ENCODE measurements around the gene AIP.
"Not testable (repeated sequence)": the region's sequence is repeated elsewhere in the genome, so short reads cannot be mapped to it uniquely, and the experiment has no call there.

The AIP gene

GRCh38 chr11:67505605-67506396, 23.0 kb downstream of the AIP start:
- DNase-seq (ENCODE audit: extremely low read depth in 1 of 2, low read depth in 1 of 2): peak; percentile 78 to 84

GRCh38 chr11:67506426-67507051, 23.7 kb downstream of the AIP start:
- DNase-seq (ENCODE audit: extremely low read depth in 1 of 2, low read depth in 1 of 2): no peak

GRCh38 chr11:67507242-67507863, 24.5 kb downstream of the AIP start:
- DNase-seq (ENCODE audit: extremely low read depth in 1 of 2, low read depth in 1 of 2): no peak

- peak; percentile 90 to 93 for DNase-seq (ENCODE audit: extremely low read depth in 1 of 2, low read depth in 1 of 2)
These were observed 25.1 kb downstream of the AIP start, which contains the start of gene CDK2AP2 for GRCh38 chr11:67507864-67508485. Gene CDK2AP2, minus strand, starts transcription at chr11:67508162. Its CDS starts 80 bp downstream, at chr11:67508082.

- DNase-seq (ENCODE audit: extremely low read depth in 1 of 2, low read depth in 1 of 2): peak; percentile 99 to 100
These were observed 25.8 kb downstream of the AIP start for GRCh38 chr11:67508486-67509121.

GRCh38 chr11:67510023-67510345, 27.2 kb downstream of the AIP start:
- DNase-seq (ENCODE audit: extremely low read depth in 1 of 2, low read depth in 1 of 2): no peak

GRCh38 chr11:67511558-67511957, 28.7 kb downstream of the AIP start:
- not testable (repeated sequence) for DNase-seq (ENCODE audit: extremely low read depth in 1 of 2, low read depth in 1 of 2)

GRCh38 chr11:67514116-67514515, 31.3 kb downstream of the AIP start:
- no peak for DNase-seq (ENCODE audit: extremely low read depth in 1 of 2, low read depth in 1 of 2)

- no peak for DNase-seq (ENCODE audit: extremely low read depth in 1 of 2, low read depth in 1 of 2)
These were observed 34.0 kb downstream of the AIP start for GRCh38 chr11:67516806-67517205.

GRCh38 chr11:67517784-67518552, 35.1 kb downstream of the AIP start:
- DNase-seq (ENCODE audit: extremely low read depth in 1 of 2, low read depth in 1 of 2): no peak

GRCh38 chr11:67519726-67520125, 36.9 kb downstream of the AIP start:
- DNase-seq (ENCODE audit: extremely low read depth in 1 of 2, low read depth in 1 of 2): no peak

- no peak for DNase-seq (ENCODE audit: extremely low read depth in 1 of 2, low read depth in 1 of 2)
These were observed 38.3 kb downstream of the AIP start for GRCh38 chr11:67520856-67521824.

GRCh38 chr11:67521924-67522323, 39.1 kb downstream of the AIP start:
- DNase-seq (ENCODE audit: extremely low read depth in 1 of 2, low read depth in 1 of 2): no peak

GRCh38 chr11:67522338-67522737, 39.5 kb downstream of the AIP start:
- DNase-seq (ENCODE audit: extremely low read depth in 1 of 2, low read depth in 1 of 2): no peak

- no peak for DNase-seq (ENCODE audit: extremely low read depth in 1 of 2, low read depth in 1 of 2)
These were observed 40.2 kb downstream of the AIP start, which contains the start of gene CABP2 for GRCh38 chr11:67522844-67523555. Gene CABP2, minus strand, starts transcription at chr11:67523446. Its CDS starts 120 bp downstream, at chr11:67523326.

GRCh38 chr11:67523556-67524479, 41.0 kb downstream of the AIP start:
- no peak for DNase-seq (ENCODE audit: extremely low read depth in 1 of 2, low read depth in 1 of 2)

GRCh38 chr11:67524480-67524808, 41.6 kb downstream of the AIP start:
- DNase-seq (ENCODE audit: extremely low read depth in 1 of 2, low read depth in 1 of 2): no peak

Data from activated CD8-positive, alpha-beta memory T cell treated with anti-CD3 and anti-CD28 coated beads for 1 hour (primary cell).